GM19193 (cell line): Measurements from ENCODE around the gene TIMM13.

Experiments
- POLR2A ChIP-seq: IDR thresholded peaks from 4 replicates; pipeline ENCODE4 v1.6.1; 2011; ENCODE audit not compliant: insufficient read depth, insufficient read length; ENCODE audit errors: extremely low read depth

Gene TIMM13

DNA sequence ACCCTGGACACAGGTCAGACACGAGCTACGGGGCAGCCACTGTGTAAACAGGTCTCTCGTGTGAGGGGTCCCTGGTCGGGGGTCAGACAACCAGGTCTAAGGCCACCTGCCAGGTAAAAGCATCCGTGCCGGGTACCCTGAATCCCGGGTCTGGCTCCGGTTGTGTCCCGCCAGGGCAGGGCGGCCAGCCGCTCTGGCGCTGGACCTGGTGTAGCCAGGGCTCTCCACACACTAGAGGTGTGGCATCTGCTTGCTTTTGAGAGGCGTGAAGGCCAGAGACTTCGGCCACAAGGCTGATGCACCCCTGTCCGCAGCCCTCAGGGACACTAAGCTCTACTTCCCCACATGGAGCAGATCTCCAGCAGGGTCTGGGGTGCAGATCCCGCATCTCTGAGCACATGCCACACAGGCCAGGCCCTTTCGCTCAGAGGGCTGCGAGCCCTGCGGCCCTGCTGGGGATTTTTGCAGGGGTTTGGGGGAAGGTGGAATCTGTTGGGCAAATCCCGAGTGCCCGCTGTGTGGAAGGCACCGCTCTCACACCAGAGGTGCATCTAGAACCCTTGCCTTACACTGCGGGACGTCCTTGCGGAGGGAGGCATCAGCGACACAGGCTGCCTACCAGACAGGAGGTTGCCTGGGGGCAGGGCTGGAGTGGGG lies 13.8 kb upstream of the TIMM13 start:
- TF ChIP-seq POLR2A: no peak

DNA sequence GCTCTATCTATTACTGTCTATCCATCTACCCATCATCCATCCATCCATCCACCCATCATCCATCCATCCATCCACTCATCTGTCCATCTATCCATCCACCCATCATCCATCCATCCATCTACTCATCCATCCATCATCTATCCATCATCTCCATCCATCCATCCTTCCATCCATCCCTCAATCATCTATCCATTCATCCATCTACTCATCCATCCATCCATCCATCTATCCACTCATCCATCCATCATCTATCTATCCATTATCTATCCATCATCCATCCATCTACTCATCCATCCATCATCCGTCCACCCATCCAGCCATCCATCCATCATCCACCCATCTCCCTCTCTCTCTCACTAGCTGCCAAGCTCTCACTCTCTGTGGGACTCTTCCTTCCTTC lies 13.1 kb upstream of the TIMM13 start:
- TF ChIP-seq POLR2A: no peak

DNA sequence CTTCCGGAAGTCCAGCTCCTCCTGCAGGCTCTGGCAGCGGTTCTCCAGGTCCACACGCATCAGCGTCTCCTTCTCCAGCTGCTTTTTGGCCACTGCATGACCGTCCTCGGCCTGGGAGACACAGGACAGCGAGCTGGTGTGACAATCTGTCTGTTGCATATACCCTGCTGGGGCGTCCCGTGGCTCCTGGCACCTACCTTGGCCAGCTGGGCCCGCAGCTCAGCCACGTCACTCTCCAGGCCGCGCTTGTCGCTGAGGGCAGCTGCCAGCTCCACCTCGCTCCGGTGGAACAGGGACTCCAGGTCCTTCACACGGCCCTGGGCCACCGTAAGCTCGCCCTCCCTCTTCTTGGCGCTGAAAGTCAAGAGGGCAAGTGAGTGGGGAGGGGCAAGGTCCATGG lies 10.8 kb upstream of the TIMM13 start:
- no peak for TF ChIP-seq POLR2A

- TF ChIP-seq POLR2A: no peak
Measured at GRCh38 chr19:2436926-2437325, 9.5 kb upstream of the TIMM13 start.

DNA sequence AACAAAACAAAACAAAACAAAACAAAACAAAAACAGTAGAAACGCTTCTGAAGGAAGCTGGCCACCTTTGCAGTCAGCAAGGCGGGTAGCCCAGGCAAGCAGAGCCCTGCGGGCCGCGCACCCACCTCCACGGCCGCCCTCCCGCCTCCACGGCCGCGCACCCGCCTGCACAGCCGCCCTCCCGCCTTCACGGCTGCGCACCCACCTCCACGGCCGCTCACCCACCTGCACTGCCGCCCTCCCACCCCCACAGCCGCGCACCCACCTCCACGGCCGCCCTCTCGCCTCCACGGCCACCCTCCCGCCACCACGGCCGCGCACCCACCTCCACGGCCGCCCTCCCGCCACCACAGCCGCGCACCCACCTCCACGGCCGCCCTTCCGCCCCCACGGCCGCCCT lies 9.0 kb upstream of the TIMM13 start:
- no peak for TF ChIP-seq POLR2A

GRCh38 chr19:2434721-2435265 lies 7.4 kb upstream of the TIMM13 start:
- no peak for TF ChIP-seq POLR2A

DNA sequence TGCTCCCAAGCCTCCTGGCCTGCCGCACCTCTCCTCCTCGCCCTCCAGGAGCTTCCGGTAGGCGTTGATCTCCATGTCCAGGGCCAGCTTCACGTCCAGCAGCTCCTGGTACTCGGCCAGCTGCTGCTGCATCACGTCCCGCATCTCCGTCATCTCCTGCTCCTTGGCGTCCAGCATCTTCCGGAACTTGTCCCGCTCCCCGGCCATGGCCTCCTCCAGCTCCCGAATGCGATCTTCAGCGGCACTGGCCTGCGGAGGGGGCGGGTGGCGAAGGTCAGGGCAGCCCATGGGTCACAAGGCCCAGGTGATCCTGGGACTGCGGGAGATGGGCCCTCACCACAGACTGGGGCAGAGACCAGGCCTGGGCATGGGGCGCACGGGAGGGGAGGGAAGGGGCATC lies 6.9 kb upstream of the TIMM13 start:
- no peak for TF ChIP-seq POLR2A

- no peak for TF ChIP-seq POLR2A
Measured at GRCh38 chr19:2433854-2434253, 6.5 kb upstream of the TIMM13 start.

- no peak for TF ChIP-seq POLR2A
Measured at GRCh38 chr19:2432131-2432848, 4.9 kb upstream of the TIMM13 start.

DNA sequence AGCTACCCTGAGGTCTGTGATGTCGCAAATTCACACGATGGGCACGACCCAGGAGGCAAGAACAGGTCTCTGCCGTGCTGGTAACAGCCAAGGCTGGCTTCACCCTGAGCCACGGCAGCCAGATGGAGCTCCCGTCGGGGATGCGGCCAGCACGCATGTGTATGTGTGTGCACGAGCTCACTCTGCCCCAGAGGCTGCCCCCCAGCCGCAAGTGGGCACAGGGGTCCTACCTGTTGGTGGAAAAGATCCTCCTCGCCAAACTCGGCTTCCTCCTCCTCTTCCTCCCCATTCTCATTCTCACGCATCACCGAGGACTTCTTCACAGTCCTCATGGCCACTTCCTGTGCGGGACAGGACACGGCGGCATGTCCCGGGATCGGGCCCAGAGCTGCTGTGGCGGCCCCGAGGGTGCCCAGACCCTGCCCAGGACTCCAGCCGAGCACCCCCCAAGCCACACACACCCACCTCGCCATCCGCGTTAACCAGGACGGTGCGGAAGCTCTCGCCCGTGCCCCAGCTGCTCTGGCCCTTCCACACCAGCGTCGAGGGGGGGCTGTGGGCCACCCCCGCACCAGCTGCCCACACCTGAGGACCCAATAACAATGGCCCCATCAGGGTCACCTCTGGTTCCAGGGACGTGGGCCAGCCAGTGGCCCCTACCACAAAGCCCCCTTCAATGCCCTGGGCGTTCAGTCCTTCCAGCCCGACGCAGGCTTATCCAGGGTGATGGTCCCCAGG lies 4.1 kb upstream of the TIMM13 start:
- no peak for TF ChIP-seq POLR2A

DNA sequence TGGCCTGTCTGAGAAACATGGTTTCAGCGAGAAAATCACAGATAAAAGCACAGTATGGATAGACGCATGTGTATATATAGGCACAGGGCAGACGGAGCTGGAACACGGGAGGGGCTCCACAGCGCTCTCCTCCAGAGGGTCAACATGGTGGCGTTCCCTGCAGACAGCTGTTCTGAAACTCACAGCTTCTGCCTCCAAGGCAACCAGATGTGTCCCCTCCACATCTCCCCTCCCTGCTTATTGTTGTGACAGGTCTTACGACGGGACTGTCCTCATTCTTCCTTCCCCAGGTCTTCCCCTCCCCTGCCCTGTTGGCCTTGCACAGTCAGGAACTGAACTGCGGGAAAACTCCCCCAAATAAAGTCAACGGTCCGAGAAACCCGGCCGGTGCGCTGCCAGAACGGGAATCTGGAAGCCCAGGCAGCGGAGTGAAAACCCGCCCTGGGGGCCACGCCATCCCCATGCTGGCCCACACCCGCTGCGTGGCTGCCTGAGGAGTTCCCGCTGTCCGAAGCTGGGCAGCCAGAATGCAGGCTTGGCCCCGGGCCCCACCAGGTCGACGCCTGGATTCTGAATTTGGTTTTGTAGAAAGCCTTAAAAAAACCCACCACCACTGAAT lies 2.6 kb upstream of the TIMM13 start:
- TF ChIP-seq POLR2A: peak; percentile 17

DNA sequence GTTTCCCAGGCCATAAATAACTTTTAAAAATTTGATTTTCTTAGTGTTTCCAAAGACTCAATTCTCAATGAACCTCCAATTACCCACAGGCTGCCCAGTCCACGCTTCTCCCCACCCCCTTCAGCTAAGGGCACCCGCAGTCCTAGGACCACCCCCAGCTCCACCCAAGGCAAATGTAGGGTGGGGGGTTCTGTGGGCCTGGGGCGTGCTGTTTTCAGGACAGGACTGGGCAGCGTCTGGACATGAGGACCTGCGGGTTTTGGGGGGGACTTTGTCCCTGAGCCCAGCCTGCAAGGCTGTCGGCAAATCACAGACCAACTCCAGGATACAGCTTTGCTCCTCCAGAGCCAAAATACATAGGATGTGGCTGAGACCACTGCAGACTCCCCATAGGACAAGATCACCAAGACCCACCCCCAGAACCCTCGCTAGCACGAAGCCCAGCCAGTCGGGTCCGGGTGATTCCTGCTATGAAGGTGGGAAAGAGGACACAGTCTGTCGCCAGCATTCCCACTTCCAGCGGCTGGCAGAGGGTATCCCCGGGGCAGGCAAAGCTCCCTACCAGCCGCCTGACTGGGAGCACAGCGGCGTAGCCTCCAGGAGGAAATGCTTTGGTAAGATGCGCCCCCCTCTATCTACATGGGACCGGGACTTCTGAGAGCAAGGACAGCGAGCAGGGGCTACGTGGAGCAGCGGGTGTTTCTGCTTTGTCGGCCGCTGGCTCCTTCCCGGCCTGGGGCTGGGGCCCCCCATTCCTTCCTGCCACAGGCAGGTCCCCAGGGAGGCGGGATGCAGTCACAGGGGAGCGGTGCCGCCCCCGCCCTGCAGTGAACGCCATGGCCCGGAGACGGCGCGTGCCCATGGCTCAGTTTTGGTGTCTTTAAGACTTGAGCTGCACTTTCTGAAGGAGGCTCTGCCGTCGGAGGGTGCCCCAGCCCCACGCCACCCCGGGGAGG lies 1.6 kb upstream of the TIMM13 start:
- no peak for TF ChIP-seq POLR2A

- no peak for TF ChIP-seq POLR2A
Measured at GRCh38 chr19:2428321-2428690, 920 bp upstream of the TIMM13 start.
